ENCODE data around the gene TIAM1.

Gene TIAM1, protein sequence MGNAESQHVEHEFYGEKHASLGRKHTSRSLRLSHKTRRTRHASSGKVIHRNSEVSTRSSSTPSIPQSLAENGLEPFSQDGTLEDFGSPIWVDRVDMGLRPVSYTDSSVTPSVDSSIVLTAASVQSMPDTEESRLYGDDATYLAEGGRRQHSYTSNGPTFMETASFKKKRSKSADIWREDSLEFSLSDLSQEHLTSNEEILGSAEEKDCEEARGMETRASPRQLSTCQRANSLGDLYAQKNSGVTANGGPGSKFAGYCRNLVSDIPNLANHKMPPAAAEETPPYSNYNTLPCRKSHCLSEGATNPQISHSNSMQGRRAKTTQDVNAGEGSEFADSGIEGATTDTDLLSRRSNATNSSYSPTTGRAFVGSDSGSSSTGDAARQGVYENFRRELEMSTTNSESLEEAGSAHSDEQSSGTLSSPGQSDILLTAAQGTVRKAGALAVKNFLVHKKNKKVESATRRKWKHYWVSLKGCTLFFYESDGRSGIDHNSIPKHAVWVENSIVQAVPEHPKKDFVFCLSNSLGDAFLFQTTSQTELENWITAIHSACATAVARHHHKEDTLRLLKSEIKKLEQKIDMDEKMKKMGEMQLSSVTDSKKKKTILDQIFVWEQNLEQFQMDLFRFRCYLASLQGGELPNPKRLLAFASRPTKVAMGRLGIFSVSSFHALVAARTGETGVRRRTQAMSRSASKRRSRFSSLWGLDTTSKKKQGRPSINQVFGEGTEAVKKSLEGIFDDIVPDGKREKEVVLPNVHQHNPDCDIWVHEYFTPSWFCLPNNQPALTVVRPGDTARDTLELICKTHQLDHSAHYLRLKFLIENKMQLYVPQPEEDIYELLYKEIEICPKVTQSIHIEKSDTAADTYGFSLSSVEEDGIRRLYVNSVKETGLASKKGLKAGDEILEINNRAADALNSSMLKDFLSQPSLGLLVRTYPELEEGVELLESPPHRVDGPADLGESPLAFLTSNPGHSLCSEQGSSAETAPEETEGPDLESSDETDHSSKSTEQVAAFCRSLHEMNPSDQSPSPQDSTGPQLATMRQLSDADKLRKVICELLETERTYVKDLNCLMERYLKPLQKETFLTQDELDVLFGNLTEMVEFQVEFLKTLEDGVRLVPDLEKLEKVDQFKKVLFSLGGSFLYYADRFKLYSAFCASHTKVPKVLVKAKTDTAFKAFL (N-terminal part only)

GRCh38 chr21:31343680-31344480 lies at the start of gene TIAM1:
Gene TIAM1, minus strand, starts transcription at chr21:31344261. Its CDS starts 77,289 bp downstream, at chr21:31266972.
- peak; percentile 26 for DNase-seq (ENCODE audit: low spot score)

GRCh38 chr21:31387560-31388186 lies 43.6 kb upstream of the TIAM1 start:
- no peak for DNase-seq (ENCODE audit: low spot score)

DNA sequence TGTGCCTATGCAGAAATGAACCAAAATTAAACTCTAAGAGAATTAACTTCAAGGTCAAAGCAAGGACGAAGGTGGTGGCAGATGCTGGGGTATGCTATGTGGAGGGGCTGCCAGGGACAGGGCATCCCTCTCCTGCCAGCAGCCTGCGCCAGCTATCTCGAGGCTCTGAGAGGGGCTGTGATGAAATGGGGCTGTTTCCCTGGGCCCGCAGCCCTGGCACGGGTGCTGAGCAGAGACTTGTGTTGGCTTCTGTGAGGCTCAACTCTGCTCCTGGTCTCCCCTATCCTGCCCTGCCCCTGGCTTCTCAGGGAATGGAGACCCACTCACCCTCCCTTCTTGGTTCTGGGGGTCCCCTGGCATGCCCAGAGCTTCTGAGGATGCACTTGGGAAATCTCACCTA lies 41.9 kb upstream of the TIAM1 start:
- no peak for DNase-seq (ENCODE audit: low spot score)

- DNase-seq (ENCODE audit: low spot score) = no peak
Observed at GRCh38 chr21:31383770-31384169, 39.7 kb upstream of the TIAM1 start.

DNA sequence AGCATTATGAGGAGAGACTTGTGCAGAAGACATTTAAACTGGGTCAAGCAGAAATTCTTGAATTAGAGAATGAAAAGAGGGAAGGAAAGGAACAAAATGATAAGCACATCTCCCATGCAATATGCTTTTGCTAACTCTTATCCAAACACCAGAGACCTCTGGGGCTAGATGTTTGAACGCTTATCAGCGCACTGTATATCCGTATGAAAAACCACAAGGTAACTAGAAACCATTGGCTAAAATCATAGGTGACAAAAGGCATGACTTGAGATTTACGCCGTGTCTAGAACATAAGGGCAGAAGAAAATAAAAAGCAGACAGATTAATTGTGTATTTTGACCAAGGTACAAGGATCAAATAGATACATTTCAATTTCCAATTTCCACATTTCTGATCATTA lies 38.0 kb upstream of the TIAM1 start:
- no peak for DNase-seq (ENCODE audit: low spot score)

DNA sequence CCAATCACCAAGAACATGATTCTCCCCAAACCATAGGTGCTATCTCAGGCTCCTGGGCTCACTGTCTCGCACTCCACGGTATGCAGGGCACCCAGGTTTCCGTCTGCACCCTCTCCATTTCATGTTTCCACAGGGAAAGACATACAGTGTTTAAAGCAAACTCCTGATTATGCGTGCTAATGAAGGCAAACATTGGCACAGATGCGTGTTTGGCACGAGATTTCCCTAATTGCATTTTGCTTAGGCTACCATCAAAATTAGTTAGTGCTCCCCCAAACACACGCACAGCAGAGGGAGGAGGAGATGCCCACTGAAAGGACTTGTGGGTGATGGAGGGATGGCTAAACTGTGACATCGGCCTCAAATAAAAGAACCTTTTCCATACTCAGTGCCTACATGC lies 32.2 kb upstream of the TIAM1 start:
- no peak for DNase-seq (ENCODE audit: low spot score)

DNA sequence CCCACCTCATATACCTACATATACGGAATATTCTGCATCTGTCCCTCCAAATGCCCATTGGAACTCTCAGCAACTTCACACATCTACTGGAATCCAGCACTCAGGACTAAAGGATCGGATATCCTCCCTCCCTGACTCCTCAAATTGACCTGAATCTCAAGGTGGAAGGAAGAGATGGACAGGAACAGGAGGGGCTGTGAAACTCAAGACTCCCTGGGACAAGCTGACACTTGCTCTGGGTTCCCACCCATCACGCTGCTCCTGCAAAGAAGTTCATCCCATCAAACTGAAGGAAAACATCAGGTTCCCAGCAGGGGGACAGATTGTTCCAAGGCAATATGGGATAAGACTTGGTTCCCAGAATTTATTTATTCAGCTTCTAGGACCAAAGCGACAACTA lies 30.3 kb upstream of the TIAM1 start:
- no peak for DNase-seq (ENCODE audit: low spot score)

GRCh38 chr21:31372471-31372765 lies 28.4 kb upstream of the TIAM1 start:
- no peak for DNase-seq (ENCODE audit: low spot score)

- DNase-seq (ENCODE audit: low spot score) = no peak
Observed at GRCh38 chr21:31371715-31372470, 27.8 kb upstream of the TIAM1 start.

GRCh38 chr21:31370893-31371544 lies 27.0 kb upstream of the TIAM1 start:
- DNase-seq (ENCODE audit: low spot score) = no peak

GRCh38 chr21:31370281-31370892 lies 26.3 kb upstream of the TIAM1 start:
- no peak for DNase-seq (ENCODE audit: low spot score)

GRCh38 chr21:31368361-31368760 lies 24.3 kb upstream of the TIAM1 start:
- DNase-seq (ENCODE audit: low spot score) = no peak

DNA sequence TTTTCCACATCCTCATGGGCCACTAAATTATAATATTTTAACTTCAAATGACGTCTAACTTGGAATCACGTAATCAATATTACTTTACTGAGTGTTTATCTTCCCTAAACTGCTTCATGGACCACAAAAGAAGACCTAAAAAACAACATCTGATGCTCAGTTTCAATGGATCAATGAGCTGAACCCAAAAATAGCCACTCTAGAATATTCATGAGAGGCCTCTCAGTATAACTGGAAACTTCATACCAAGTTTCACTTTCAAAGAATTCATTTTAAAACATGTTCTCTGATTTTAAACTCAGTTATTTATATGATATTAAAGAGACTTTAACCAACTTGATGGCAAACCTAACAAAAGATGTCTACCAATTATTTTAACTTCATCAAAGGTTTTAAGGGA lies 23.7 kb upstream of the TIAM1 start:
- no peak for DNase-seq (ENCODE audit: low spot score)

GRCh38 chr21:31366825-31367224 lies 22.8 kb upstream of the TIAM1 start:
- DNase-seq (ENCODE audit: low spot score) = peak; percentile 86

GRCh38 chr21:31364253-31364945 lies 20.3 kb upstream of the TIAM1 start:
- no peak for DNase-seq (ENCODE audit: low spot score)

DNA sequence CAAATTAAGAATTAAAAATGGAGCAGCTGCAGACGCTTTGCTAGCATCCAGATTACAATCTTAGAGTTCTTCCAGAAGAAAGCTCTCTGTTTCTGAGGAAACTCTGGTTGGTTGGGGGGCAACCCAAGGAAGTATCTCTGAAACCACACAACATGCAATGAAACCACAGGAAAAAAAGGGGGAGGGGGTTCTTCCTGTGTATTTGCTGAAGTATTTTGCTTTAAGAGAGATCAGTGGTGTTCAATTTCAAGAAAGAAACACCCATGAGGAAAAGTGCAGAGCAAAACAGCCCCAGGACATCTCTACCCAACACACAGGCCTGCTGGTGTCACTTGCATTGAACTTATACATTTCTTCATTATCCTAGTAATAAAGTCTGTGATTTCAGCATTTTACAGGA lies 19.7 kb upstream of the TIAM1 start:
- no peak for DNase-seq (ENCODE audit: low spot score)

DNA sequence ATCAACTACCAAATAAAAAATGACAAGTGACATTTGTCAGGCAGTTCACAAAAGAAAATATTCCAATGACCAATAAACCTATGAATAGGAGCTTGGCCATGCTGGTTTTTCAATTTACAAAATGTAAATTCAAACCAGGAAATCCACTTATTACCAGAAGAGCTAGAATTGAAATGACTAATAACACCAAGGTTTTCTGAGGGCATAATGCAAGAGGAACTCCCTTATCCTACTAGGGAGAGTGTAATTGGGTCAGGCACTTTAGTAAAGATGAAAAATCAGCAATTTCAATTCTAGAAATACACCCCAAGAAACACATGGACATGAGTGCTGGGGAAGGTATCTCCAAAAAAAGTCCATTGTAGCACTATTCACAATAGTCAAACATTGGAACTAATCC lies 16.7 kb upstream of the TIAM1 start:
- DNase-seq (ENCODE audit: low spot score) = no peak

DNA sequence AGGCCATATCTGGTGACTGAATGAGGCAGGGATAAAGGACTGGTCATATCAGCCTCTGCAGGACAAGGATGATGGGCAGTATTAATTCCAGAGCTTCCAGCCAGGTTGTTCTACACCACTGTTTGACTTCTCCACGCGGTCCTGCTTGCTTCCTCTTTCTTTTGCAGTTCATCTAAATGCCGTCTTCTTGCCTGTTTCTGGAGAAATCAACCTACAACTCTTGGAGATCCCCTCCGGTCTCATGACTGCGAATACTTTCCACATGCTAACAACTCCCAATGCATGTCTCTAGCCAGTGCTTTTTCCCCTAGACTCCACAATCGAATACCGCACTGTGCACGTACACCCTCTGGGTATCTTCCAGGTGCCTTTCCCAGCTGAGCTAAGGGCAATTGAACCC lies 14.1 kb upstream of the TIAM1 start:
- no peak for DNase-seq (ENCODE audit: low spot score)

DNA sequence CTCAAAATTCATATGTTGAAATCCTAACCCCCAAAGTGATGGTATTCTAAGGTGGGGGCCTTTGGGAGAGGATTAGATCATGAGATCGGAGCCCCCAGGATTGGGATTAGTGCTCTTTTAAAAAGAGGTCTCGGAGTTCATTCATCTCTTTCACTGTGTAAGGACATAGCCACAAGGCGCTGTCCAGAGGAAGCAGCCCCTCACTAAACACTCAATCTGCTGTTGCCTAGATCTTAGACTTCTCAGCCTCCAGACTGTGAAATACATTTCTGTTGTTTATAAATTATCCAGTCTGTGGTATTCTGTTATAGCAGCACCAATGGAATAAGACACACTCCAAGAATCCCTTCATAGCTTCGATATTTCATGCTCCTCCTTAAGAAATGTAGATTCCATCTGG lies 12.4 kb upstream of the TIAM1 start:
- no peak for DNase-seq (ENCODE audit: low spot score)
